Activated T-helper 2 cell treated with anti-CD3 and anti-CD28 coated beads, Interferon-gamma antibody, Interleukin-2, Interleukin-4, amounts not matched to agents 10 μg/mL and 5 μg/mL and 100 μg/mL, durations not matched to agents 14 hours and 24 hours and 36 hours (primary cell): Measurements from ENCODE around the gene LHFPL6. TPM values are rescaled to one million over a fixed set of nuclear protein-coding genes. Genes with fewer than 3 reads are reported as not detected.
A peak's percentile ranks its signal among the peaks of the same experiment; 100 is the strongest.

Source experiments
- DNase-seq: peaks from one replicate; pipeline ENCODE4 v3.0.0; 2021; ENCODE audit warnings: low spot score
- H3K27ac Mint-ChIP-seq: one replicate; pipeline ENCODE4 v1.8.0; 2021; ENCODE audit warnings: mixed read lengths
- H3K27me3 Mint-ChIP-seq: one replicate; pipeline ENCODE4 v1.8.0; 2021; ENCODE audit warnings: low read depth, mixed read lengths
- H3K36me3 Mint-ChIP-seq: one replicate; pipeline ENCODE4 v1.8.0; 2021; ENCODE audit warnings: low read depth, mixed read lengths
- H3K4me1 Mint-ChIP-seq: one replicate; pipeline ENCODE4 v1.8.0; 2021; ENCODE audit warnings: low read depth, mixed read lengths
- H3K4me3 Mint-ChIP-seq: one replicate; pipeline ENCODE4 v1.8.0; 2021; ENCODE audit warnings: low read depth, mild to moderate bottlenecking, moderate library complexity, mixed read lengths
- H3K9me3 Mint-ChIP-seq: one replicate; pipeline ENCODE4 v1.8.0; 2021; ENCODE audit warnings: mixed read lengths
- intact Hi-C: fragments of 100-400 bp; cut with micrococcal nuclease; formaldehyde crosslinking; loops from one replicate; pipeline ENCODE4 v1.15.1; 2023
- total RNA-seq: library from RNA; stranded (reverse); gene quantifications from 2 replicates; pipeline ENCODE4 v1.2.3, GENCODE V29; 2022

The LHFPL6 gene
- 4.8 and 5.8 TPM in 2 replicates for total RNA-seq

DNA sequence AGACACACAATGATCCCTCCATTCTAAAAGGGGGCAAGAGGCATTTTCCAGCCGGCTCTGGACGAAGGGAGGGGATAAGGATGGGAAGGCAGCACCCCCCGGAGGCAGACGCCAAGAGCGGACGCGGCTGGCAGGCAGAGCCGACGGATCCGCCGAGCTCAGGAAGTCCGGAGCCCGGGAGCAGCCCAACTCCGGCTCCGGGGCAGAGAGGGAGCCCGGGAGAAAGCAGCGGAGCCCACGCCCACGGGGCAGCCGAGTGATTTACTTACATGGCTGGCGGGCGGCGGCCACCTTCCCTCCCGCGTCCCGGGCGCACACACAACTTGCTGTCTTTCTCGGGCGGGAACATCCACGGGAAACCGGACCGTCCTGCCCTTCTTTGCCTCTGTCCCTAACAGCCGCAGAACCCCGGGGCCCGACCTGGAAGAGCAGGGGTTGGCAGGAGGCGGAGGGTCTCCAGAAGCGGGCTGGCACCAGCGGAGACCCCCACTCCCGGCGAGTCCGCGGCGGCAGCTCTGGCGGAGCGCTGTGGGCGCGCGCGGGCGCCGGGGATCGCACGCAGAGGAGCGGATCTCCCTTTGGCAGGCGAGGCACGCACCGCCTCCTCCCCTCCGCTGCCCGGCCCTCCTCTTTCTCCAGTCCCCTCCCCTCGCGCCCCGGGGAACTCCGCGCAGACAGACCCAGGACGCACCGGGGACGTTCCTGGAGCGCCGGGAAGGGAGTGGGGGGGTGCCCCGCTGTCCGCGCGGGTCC lies at the start of gene LHFPL6:
Gene LHFPL6, minus strand, starts transcription at position 580 of the 753 bp plus-strand sequence.
- intact Hi-C loops, result loop anchor here (5.0 kb wide), 1 partner anchor 565 kb away; the partner anchor contains the start of genes NHLRC3 and PROSER1
- Mint-ChIP-seq H3K4me1 (peaks cover 13% of the 10 kb centered on the region), H3K9me3 (no peaks in the 10 kb centered on the region), H3K27ac (peak within 1 kb of the TSS; percentile 36), H3K36me3 (peaks cover 5% of the 10 kb centered on the region), H3K4me3 (peak within 1 kb of the TSS; percentile 78), H3K27me3 (peaks cover 55% of the 10 kb centered on the region)
- peak; percentile 47 for DNase-seq

- no peaks in the 10 kb centered on the region for H3K9me3 Mint-ChIP-seq
- H3K36me3 Mint-ChIP-seq, result no peaks in the 10 kb centered on the region
- peaks cover 8% of the 10 kb centered on the region for H3K27me3 Mint-ChIP-seq
- H3K4me1 Mint-ChIP-seq, result no peaks in the 10 kb centered on the region
- H3K27ac Mint-ChIP-seq, result no peak overlapping the region
- no peak overlapping the region for H3K4me3 Mint-ChIP-seq
- no peak for DNase-seq
- intact Hi-C loops, result no loop called here
Observed at GRCh38 chr13:39646122-39646521, 43.1 kb upstream of the LHFPL6 start.

DNA sequence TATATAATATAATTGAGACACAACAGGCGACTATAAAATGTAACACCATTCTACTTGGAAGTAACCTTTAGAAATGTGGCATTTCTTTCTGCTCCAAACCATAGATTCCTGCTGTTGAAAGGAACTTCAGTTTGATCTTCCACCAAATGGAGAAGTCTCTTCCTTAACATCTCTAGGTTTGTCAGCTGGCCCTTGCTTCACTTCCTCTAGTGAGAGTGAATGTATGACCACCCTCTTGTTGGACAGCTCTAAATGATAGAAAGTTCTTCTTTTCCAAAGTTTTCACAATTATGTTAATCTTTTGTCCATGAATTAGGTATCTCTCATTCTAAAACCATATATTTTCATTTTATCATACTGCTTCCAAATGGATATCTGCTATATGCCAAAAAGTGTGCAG lies 38.7 kb upstream of the LHFPL6 start:
- intact Hi-C loops, result no loop called here
- Mint-ChIP-seq H3K36me3 (no peaks in the 10 kb centered on the region), H3K27me3 (peaks cover 12% of the 10 kb centered on the region), H3K9me3 (no peaks in the 10 kb centered on the region), H3K4me3 (no peak overlapping the region), H3K4me1 (no peaks in the 10 kb centered on the region), H3K27ac (no peak overlapping the region)
- DNase-seq, result no peak

GRCh38 chr13:39637890-39638289 lies 34.9 kb upstream of the LHFPL6 start:
- no peak for DNase-seq
- no peaks in the 10 kb centered on the region for H3K36me3 Mint-ChIP-seq
- no peaks in the 10 kb centered on the region for H3K9me3 Mint-ChIP-seq
- intact Hi-C loops, result no loop called here
- no peak overlapping the region for H3K4me3 Mint-ChIP-seq
- H3K4me1 Mint-ChIP-seq, result no peaks in the 10 kb centered on the region
- H3K27ac Mint-ChIP-seq, result no peak overlapping the region
- H3K27me3 Mint-ChIP-seq, result peaks cover 14% of the 10 kb centered on the region

- Mint-ChIP-seq H3K27ac (no peak overlapping the region), H3K36me3 (no peaks in the 10 kb centered on the region), H3K9me3 (peaks cover 5% of the 10 kb centered on the region), H3K27me3 (peaks cover 18% of the 10 kb centered on the region), H3K4me1 (no peaks in the 10 kb centered on the region), H3K4me3 (no peak overlapping the region)
- intact Hi-C loops, result no loop called here
- no peak for DNase-seq
Observed at GRCh38 chr13:39635564-39635963, 32.6 kb upstream of the LHFPL6 start.

- DNase-seq, result no peak
- no peak overlapping the region for H3K27ac Mint-ChIP-seq
- peaks cover 5% of the 10 kb centered on the region for H3K9me3 Mint-ChIP-seq
- no peak overlapping the region for H3K4me3 Mint-ChIP-seq
- H3K27me3 Mint-ChIP-seq, result peaks cover 25% of the 10 kb centered on the region
- intact Hi-C loops, result no loop called here
- H3K36me3 Mint-ChIP-seq, result no peaks in the 10 kb centered on the region
- H3K4me1 Mint-ChIP-seq, result peaks cover 2% of the 10 kb centered on the region
Observed at GRCh38 chr13:39632994-39633393, 30.0 kb upstream of the LHFPL6 start.

DNA sequence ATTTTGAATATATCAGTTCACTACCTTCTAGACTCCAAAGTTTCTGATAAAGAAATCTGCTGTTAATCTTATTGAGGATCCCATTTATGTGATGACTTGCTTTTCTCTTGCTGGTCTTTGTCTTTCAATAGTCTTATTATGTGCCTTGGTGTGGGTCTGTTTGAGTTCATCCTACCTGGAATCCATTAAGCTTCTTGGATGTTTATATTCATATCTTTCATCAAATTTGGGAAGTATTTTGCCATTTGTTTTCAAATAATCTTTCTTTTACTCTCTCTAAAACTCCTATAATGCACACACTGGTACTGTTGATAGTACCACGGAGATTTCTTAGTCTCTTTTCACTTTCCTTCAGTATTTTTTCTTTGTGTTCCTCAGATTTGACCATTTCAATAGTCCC lies 28.3 kb upstream of the LHFPL6 start:
- no peak for DNase-seq
- intact Hi-C loops, result no loop called here

GRCh38 chr13:39623466-39623865 lies 20.5 kb upstream of the LHFPL6 start:
- no peak for DNase-seq
- intact Hi-C loops, result no loop called here
- H3K4me3 Mint-ChIP-seq, result no peak overlapping the region
- H3K9me3 Mint-ChIP-seq, result no peaks in the 10 kb centered on the region
- no peaks in the 10 kb centered on the region for H3K4me1 Mint-ChIP-seq
- no peak overlapping the region for H3K27ac Mint-ChIP-seq
- H3K36me3 Mint-ChIP-seq, result no peaks in the 10 kb centered on the region
- H3K27me3 Mint-ChIP-seq, result peaks cover 32% of the 10 kb centered on the region

More for the DNA sequence above, 28.3 kb upstream of the LHFPL6 start:
- peaks cover 25% of the 10 kb centered on the region for H3K27me3 Mint-ChIP-seq
- H3K9me3 Mint-ChIP-seq, result peaks cover 5% of the 10 kb centered on the region
- H3K27ac Mint-ChIP-seq, result no peak overlapping the region
- no peaks in the 10 kb centered on the region for H3K36me3 Mint-ChIP-seq
- peaks cover 2% of the 10 kb centered on the region for H3K4me1 Mint-ChIP-seq
- no peak overlapping the region for H3K4me3 Mint-ChIP-seq

GRCh38 chr13:39618561-39618960 lies 15.6 kb upstream of the LHFPL6 start:
- intact Hi-C loops, result loop anchor here (5.0 to 10.0 kb wide), 2 partner anchors 49 to 204 kb away; no protein-coding TSS in a partner anchor
- Mint-ChIP-seq H3K27me3 (peaks cover 31% of the 10 kb centered on the region), H3K36me3 (no peaks in the 10 kb centered on the region), H3K9me3 (no peaks in the 10 kb centered on the region), H3K4me3 (no peak overlapping the region), H3K4me1 (no peaks in the 10 kb centered on the region), H3K27ac (no peak overlapping the region)
- DNase-seq, result no peak

DNA sequence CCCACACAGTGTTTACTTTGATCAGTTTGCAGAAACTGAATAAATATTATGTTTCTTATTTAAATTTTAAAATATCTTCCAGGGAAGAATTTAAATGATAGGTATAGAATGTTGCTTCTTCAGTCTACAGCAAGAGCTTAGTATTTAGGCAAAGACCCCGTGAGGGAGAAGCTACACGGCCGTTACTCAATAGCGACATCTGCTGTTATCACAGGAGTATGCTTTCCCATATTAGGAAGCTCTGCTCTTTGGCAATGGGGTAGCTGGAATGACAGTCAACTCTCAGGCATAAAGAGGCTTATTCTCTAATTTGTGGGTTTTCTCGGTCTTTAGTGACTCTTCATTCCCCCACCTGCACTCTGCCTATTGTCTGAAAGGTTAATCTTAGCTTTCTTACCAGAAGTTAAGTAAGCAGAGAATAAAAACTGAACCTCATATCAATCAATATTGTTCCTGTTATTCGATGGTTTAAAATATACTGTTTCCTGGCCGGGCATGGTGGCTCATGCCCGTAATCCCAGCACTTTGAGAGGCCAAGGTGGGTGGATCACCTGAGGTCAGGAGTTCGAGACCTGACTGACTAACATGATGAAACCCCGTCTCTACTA lies 13.2 kb upstream of the LHFPL6 start:
- Mint-ChIP-seq H3K27ac (no peak overlapping the region), H3K36me3 (no peaks in the 10 kb centered on the region), H3K27me3 (peaks cover 19% of the 10 kb centered on the region), H3K4me3 (no peak overlapping the region), H3K9me3 (no peaks in the 10 kb centered on the region), H3K4me1 (no peaks in the 10 kb centered on the region)
- intact Hi-C loops, result loop anchor here (1.0 to 10.0 kb wide), 3 partner anchors 51 to 471 kb away; no protein-coding TSS in a partner anchor
- DNase-seq, result no peak

DNA sequence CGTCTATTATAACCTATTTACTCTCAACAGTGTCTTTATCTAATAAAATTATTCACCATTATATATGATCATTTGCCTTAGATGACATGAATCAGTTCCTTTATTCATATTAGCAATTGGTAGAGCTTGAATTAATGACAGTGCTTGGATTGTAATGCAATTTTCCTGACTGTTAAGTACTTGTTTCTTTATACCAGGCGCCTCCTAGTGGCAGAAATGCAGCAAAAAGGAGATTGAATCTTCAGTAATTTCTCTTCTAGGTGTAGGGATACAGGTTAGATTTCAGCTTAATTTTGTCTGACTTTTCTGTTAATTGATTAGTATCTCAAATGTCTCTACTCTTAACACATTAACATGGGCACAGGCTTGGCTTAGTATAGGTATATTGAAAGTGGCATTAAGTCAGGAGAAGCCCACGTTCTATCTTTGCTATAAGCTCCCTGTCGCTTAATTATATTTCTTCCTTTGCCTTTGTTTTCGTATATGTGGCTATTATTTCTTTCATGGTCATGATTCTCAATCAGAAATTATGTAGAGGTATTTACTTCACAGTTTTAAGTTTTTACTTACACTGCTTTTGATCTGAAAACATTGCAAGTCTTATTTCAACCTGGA lies 9.1 kb upstream of the LHFPL6 start:
- H3K27me3 Mint-ChIP-seq, result peaks cover 23% of the 10 kb centered on the region
- intact Hi-C loops, result loop anchor here (1.0 to 10.0 kb wide), 4 partner anchors 197 to 561 kb away; no protein-coding TSS in a partner anchor
- no peaks in the 10 kb centered on the region for H3K36me3 Mint-ChIP-seq
- no peaks in the 10 kb centered on the region for H3K4me1 Mint-ChIP-seq
- H3K9me3 Mint-ChIP-seq, result no peaks in the 10 kb centered on the region
- no peak overlapping the region for H3K4me3 Mint-ChIP-seq
- peak; percentile 21 for DNase-seq
- no peak overlapping the region for H3K27ac Mint-ChIP-seq

- Mint-ChIP-seq H3K36me3 (no peaks in the 10 kb centered on the region), H3K27me3 (peaks cover 42% of the 10 kb centered on the region), H3K9me3 (no peaks in the 10 kb centered on the region), H3K27ac (no peak overlapping the region), H3K4me3 (no peak overlapping the region), H3K4me1 (peaks cover 6% of the 10 kb centered on the region)
- DNase-seq, result no peak
- intact Hi-C loops, result no loop called here
Observed at GRCh38 chr13:39607876-39608275, 4.9 kb upstream of the LHFPL6 start.
